Measurements from ENCODE around the gene CYB5B.

DNA sequence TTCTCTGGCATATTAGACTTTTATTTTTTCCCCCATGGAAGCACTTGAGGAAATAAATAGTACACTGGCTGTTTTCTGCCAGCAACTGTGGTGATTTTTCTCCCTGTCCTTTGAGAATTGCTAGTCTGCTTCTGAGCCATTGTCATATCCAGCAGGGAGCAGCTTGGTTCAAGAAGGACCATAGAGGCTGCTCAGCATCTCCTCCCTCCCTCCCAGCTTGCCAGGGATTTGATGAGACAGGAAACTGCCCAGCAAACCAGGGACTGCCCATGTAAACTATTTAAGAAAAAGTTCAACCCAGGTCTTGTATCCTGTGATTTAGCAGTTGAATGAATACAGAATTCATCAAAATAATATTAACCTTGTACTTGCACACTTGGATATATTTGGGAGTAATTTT is 39.5 kb downstream of the CYB5B start:
- TF ChIP-seq, protein P1, sequence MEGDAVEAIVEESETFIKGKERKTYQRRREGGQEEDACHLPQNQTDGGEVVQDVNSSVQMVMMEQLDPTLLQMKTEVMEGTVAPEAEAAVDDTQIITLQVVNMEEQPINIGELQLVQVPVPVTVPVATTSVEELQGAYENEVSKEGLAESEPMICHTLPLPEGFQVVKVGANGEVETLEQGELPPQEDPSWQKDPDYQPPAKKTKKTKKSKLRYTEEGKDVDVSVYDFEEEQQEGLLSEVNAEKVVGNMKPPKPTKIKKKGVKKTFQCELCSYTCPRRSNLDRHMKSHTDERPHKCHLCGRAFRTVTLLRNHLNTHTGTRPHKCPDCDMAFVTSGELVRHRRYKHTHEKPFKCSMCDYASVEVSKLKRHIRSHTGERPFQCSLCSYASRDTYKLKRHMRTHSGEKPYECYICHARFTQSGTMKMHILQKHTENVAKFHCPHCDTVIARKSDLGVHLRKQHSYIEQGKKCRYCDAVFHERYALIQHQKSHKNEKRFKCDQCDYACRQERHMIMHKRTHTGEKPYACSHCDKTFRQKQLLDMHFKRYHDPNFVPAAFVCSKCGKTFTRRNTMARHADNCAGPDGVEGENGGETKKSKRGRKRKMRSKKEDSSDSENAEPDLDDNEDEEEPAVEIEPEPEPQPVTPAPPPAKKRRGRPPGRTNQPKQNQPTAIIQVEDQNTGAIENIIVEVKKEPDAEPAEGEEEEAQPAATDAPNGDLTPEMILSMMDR (conservative IDR thresholded peaks at IDR 0.05; ENCODE audit: low read depth, low read length), result no peak
- no peak for TF ChIP-seq EZH2 (IDR thresholded peaks at IDR 0.05; ENCODE audit: borderline replicate concordance, low read depth, low read length, poor library complexity, severe bottlenecking)
